SIG-M5 treated with dmso at 0.1 percent for 504 hours (cell line): ENCODE results near the gene ZNF527.
A peak's percentile ranks its signal among the peaks of the same experiment; 100 is the strongest.
"Not testable (repeated sequence)": the region's sequence is repeated elsewhere in the genome, so short reads cannot be mapped to it uniquely, and the experiment has no call there.

Experiments
- DNase-seq: peaks from one replicate; lab custom pipeline; 2025; ENCODE audit not compliant: unreplicated experiment; lab: John Stamatoyannopoulos, UW

Gene ZNF527

GRCh38 chr19:37370880-37371661, at the start of gene ZNF527:
Gene ZNF527, plus strand, starts transcription at chr19:37371099. Its CDS starts 3,100 bp downstream, at chr19:37374199.
- DNase-seq = peak; percentile 94

GRCh38 chr19:37329686-37330085, 41.2 kb upstream of the ZNF527 start:
- no peak for DNase-seq

DNA sequence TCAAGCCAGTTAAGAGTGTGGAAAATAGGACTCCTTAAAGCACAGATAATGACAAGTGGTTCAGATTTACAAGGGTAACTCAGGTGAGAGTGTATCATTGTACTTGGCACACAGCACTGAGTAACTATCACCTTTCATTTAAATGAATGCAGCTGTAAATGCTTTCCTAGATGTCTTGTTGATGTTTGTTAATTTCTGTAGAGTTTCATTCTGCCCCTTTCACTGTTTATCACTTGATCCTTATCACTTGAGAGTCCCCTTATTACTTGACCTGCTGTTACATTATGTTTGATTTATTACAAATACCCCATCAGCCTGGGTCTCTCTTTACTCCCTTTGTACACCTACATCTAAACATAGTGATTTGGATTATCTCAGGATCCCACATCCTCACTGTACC, 38.1 kb upstream of the ZNF527 start:
- DNase-seq = no peak

DNA sequence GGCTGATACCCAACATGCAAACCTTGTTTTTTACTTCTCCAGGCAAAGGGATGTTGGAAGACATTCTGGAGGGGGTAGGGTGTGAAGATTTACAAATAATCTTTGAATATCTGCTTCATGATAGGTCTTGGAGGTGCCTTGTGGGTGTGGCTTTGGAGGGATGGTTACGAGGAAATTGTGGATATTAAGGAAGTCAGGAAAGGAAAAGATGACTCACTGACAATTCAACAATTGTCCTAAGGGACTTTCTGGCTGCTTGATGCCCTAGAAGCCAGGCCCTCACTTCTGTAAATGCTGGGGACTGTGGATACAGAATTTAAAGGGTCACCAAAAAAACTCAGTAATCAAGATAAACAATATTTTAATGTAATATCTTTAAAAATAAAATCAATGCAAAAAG, 37.4 kb upstream of the ZNF527 start:
- DNase-seq = no peak

DNA sequence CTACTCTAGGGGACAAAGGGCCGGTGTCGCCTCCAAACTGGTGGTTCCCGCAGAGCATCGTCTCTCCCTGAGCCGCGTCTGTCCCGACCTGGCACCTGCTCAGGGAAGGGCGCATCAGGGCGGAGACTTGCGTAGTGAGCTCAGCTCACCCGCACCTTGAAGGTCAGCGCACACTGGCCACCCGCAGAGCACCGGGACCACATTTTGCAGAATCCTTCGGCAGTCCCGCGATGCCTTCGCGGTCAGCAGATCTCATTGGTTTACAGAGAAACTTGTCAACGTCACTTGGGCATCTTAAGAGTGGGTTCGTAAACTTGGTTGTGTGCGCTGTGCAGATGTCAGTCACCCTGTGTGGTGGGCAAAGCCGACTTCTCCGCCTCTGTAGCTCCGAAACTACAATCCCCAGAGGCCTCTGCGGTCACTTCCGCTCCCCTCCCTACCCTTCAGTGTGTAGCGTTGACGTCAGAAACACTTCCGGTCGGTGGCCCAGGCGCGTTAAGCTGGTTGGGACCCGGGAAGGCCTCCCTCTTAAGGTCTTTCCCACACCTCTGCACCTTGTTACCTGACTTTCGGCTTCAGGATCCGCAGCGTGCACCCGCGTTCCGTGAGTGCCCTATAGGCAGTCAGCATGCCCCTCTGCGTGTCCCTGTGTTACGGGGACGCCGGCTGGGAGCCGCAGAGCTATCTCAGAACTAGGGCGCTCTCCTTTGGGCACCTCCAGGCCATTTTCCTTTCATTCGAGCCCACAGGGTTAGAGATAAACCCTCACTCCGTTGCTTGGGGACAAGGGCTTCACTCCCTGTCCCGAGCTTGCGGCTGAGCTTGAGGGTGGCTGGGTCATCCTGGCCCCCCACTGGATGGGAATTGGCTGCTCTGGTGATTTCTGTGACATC, 36.5 kb upstream of the ZNF527 start:
- peak; percentile 49 for DNase-seq

GRCh38 chr19:37342753-37343152, 28.1 kb upstream of the ZNF527 start:
- no peak for DNase-seq

GRCh38 chr19:37346091-37346490, 24.8 kb upstream of the ZNF527 start:
- DNase-seq = no peak

DNA sequence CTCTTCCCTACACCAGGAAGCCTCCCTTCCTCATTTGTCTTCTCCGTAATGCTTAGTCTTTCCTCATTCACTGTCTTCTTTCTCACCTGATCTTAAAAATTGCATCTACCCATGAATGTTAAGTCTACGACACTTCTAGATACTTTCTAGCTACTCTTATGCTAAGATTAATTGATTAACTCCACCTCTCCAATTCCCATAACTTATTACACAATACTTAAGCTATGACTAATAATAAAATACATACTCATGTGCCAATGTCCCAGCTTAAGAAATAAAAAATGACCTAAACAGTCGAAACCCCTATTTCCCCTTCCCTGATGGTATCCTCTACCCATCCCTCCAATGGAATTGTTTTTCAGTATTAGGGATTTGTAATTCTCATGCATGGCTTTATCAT, 22.8 kb upstream of the ZNF527 start:
- DNase-seq = no peak

DNA sequence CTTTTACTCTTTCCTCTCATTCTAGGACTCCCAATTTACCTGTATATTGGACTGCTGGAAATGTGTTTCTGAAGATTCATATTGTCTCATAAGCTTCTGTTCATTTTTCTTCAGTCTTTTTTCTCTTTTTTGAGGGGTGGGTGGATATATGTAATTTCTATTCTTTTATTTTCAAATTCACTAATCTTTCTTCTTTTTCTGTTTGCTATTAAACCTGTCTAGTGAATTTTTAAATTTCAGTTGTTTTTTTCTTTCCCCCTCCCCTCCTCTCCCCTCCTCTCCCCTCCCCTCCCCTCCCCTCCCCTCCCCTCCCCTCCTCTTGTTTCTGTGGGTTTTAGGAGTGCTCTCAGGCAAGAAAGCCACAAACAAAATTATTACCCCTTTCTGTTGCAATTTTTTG, 16.9 kb upstream of the ZNF527 start:
- no peak for DNase-seq

- DNase-seq = no peak
Observed at GRCh38 chr19:37355901-37356300, 15.0 kb upstream of the ZNF527 start.

- no peak for DNase-seq
Observed at GRCh38 chr19:37361994-37362393, 8.9 kb upstream of the ZNF527 start.

DNA sequence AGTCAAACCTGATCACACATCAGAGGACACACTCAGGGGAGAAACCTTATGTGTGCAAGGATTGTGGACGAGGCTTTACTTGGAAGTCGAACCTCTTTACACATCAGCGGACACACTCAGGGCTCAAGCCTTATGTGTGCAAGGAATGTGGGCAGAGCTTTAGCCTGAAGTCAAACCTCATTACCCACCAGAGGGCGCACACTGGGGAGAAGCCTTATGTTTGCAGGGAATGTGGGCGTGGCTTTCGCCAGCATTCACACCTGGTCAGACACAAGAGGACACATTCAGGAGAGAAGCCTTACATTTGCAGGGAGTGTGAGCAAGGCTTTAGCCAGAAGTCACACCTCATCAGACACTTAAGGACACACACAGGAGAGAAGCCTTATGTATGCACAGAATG, 8.2 kb upstream of the ZNF527 start:
- no peak for DNase-seq

- not testable (repeated sequence) for DNase-seq
Observed at GRCh38 chr19:37370386-37370879, 466 bp upstream of the ZNF527 start.

- no peak for DNase-seq
Observed at GRCh38 chr19:37389234-37389633, 18.3 kb downstream of the ZNF527 start.

DNA sequence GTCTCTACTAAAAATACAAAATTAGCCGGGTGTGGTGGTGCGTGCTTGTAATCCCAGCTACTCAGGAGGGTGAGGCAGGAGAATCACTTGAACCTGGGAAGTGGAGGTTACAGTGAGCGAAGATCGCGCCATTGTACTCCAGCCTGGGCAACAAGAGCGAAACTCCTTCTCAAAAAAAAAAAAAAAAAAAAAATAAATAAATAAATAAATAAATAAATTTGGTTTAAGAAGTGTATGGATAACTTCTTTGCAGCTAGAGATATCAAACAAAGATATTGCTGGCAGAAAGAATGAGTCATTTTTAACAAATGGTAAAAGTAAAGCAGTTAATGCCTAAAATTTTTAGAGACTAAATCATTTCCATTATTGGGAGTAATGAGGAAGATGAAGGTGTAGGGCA, 20.5 kb downstream of the ZNF527 start:
- not testable (repeated sequence) for DNase-seq

GRCh38 chr19:37401078-37401477, 30.2 kb downstream of the ZNF527 start:
- DNase-seq = no peak

DNA sequence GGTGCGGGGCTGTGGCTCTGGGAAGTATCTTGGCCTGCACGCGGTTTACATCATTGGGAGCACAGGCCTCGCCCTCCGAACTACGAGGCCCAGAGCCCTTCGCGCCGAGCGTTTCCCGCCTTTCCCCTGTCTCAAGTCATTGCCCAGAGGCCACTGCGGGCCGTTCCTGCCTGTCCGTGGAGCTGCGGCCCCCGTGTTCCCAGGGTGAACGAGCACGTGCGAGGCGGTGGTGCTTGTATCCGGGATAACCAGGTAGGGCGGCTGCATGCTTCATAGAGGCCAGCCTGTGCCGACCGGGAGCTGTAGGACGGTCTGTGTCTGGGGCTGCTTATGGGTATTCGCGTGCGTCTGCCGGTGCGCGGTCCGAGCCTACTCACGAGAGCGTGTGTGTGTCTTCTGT, 32.5 kb downstream of the ZNF527 start:
- no peak for DNase-seq

- DNase-seq = not testable (repeated sequence)
Observed at GRCh38 chr19:37406140-37406846, 35.4 kb downstream of the ZNF527 start.

DNA sequence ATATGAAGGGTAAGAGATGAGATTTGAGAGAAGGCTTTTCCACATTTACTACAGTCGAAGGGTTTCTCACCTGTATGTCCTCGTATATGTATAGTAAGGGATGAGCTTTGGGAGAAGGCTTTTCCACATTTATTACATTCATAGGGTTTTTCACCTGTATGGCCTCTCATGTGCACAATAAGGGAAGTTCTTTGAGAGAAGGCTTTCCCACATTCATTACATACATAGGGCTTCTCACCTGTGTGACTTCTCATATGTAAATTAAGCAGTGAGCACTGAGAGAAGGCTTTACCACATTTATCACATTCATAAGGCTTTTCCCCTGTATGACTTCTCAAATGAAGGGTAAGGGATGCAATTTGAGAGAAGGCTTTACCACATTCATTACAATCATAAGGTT, 41.8 kb downstream of the ZNF527 start:
- DNase-seq = no peak

- no peak for DNase-seq
Observed at GRCh38 chr19:37413313-37414084, 42.6 kb downstream of the ZNF527 start.
